Kidney tubule cell (primary cell): ENCODE results near the gene CLTRN.
"Not testable (repeated sequence)": the region's sequence is repeated elsewhere in the genome, so short reads cannot be mapped to it uniquely, and the experiment has no call there.

Experiments used
- DNase-seq: peaks from one replicate; pipeline ENCODE4 v3.0.0-alpha.2; 2018; ENCODE audit warnings: low spot score

CLTRN gene, protein sequence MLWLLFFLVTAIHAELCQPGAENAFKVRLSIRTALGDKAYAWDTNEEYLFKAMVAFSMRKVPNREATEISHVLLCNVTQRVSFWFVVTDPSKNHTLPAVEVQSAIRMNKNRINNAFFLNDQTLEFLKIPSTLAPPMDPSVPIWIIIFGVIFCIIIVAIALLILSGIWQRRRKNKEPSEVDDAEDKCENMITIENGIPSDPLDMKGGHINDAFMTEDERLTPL

DNA sequence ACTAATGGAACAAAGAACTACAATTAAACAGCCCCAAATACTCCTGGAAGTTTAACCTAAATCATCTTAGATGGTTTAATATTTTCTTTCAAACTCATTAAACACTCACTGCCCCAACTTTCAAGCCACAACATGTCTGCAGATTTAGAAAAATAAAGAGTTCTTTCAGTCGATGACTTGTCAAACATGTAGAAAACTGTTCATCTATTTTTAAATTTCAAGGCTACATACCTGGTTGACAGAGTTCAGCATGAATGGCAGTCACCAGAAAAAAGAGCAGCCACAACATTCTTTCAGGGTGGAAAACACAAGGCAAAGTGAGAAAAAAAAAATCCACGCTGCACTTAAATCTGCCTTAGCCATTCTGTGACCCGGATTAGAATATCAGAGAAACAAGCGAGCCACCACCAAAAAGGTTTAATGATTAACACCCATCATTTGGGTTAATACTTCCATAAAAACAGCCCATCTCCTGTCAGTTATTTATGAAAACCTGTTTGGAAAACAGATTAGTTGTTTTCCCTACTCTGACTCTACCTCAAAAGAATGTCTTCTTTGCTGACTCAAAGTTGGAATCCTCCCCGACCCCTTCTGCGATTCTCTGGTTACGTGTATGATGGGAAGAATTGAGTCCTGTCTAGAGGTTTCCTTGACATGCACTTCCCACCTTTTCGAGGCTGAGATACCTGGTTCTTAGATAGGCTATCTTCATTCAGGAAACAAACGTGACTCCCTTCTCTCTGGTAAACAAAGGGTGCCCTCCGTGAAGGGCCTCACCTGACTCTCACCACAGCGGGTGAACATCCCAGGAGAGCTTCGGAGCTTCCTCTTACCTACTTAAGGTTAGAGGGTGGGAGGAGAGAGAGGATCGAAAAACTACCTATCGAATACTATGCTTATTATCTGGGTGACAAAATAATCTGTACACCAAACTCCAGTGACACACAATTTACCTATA lies at the start of gene CLTRN:
TSS of gene CLTRN (minus strand) at position 319 of the 958 bp plus-strand sequence. CDS start at position 289, 30 bp downstream.
- DNase-seq = peak; percentile 78

DNA sequence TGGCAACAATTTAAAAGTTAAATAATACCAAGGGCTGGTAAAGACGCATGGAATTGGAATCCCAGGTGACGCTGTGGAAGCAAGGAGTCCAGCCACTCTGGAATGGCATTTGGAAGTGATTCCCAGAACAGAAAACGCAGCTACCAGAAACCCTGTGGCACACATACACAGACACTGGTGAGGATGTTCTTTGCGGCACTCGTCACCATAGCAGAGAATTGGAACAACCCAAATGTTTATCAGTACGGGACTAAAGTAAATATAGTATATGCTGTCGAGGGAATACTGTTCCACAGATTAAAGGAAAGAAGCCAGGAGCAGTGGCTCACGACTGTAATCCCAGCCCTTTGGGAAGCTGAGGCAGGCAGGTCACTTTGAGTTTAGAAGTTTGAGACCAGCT lies 39.7 kb upstream of the CLTRN start:
- DNase-seq = not testable (repeated sequence)

DNA sequence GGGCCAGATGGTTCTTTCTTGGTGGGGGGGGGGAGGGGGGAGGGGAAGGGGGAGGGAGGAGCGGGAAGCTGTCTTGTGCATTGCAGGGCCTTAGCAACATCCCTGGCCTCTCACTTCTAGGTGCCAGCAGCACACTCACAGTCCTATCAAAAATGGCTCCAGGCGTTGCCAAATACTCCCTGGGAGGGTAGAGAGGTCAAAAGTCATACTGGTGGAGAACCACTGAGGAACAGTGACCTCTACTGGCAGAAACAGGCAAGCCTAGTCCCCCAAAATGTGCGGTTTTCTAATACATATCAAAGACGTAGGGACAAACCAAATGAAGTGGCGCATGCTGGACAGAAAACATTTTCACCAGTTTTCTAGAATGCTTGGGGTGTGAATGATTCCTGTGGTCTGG lies 39.2 kb upstream of the CLTRN start:
- not testable (repeated sequence) for DNase-seq

DNA sequence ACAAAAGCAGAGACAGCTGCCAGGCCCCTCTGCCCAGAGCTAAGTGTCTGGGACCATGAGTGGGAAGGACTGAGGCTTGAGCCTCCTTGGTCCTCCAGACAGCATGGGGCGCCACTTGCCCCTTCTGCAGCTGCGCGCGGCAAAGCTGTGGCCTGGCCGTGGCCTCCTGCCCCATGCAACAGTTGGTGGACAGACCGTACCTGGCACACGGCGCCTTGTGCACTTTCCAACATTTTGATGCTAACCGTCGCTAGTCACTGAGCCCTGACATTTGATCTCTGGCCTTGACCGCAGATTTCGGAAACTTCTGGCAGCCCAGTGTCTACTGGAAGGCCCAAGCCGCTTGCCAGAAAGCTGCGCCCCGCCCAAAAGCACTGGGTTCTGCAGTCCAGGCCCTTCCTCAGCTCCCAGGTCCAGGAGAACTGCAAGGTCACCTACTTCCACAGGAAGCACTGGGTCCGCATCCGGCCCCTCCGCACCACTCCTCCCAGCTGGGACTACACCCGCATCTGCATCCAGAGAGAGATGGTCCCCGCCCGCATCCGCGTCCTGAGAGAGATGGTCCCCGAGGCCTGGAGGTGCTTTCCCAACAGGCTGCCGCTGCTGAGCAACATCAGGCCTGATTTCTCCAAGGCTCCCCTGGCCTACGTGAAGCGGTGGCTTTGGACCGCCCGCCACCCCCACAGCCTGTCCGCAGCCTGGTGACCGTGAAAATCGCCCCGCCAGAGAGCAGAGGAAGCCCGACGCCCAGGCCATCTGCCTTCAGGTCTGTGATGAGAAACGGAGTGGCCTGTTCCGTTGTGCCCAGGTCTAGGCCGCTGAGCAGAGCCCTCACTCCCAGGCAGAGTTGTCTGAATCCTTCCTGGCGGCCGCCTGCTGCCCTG lies 38.1 kb upstream of the CLTRN start:
- no peak for DNase-seq

DNA sequence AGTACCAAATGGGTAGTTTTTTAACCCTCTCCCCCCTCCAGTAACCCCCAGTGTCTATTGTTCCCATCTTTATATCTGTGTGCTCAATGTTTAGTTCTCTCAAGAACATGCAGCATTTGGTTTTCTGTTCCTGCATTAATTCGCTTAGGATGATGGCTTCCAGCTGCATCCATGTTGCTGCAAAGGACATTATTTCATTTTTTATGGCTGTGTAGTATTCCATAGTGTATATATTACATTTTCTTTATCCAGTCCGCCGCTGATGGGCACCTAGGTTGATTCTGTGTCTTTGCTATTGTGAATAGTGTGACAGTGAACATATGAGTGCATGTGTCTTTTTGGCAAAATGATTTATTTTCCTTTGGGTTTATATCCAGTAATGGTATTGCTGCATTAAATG lies 31.9 kb upstream of the CLTRN start:
- DNase-seq = no peak

DNA sequence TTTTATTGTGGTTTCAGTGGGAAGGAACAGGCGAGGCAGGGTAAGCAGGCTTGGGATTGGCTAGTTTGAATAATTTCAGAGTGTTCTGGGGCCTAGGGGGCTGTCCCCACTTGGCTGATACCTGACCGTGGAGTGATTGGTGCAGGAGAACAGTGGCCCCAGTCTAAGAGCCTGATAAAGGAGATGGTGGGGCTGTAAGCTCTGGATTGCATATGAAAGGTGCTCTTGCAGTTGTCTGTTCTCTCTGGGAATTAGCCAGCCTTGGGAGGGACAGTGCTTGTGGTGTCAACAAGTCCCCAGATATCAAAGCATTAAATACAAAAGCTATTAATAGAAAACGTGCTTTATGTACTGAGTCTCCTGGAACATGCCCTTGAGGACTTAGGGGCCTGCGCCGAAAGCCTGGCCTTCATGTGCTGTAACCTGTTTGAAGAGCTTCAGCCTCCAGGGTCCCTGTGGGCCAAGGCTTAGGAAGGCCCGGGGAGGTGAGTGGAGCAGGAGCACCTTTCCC lies 30.4 kb upstream of the CLTRN start:
- no peak for DNase-seq

DNA sequence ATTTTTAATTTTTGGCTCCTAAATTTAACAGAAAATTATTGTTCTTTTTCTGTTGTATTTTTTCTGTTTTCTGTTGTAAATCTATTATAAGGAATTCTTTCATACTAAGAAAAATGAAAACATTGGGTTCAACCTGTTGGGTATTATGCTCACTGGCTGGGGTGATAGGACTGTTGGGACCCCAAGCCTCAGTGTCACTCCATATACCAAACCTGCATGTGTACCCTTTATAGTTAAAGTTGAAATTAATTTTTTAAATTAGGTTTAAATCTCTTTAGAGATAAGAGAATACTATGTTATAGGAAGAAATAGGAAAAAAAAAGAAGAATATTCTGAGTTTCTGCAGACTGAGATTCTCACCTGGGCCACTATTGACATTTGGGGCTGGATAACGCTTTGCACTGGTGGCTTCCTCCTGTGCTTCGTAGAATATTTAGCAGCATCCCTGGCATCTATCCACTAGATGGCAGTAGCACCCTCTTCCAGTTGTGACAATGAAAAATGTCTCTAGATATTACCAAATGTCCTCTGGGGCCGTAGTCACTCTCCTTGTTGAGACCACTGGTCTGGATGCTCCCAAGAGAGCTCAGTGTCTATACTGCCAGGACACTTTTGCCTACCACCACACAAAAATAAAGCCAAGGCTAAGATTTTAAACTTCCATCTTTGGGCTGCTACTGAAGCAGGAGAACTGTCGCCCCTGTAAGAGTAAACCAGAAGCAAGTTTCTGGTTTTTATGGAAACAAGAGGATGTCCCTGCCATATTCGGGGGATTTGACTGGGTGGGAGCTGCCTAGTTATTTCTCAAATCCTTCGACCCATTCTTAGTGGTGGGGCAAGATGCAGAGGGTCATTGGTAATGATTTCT lies 22.4 kb upstream of the CLTRN start:
- peak; percentile 72 for DNase-seq

DNA sequence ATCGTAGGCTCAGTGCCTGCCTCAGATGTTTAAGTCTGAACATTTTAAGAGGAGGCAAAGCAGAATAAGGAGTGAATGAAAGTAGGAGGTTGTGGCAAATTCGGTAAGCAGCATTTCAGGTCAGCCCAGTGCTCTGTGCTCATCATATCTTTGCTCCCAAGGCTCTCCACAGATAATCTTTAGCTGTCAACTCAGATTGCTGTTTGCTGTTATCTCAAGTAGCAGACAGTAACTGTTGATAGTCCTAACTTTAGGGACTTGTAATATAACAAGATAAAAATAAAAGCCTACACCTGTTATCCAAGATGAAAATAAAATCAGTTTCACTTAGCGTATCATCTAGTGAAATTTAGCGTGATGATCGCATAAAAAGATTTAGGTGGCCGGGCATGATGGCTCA lies 18.6 kb upstream of the CLTRN start:
- DNase-seq = no peak

DNA sequence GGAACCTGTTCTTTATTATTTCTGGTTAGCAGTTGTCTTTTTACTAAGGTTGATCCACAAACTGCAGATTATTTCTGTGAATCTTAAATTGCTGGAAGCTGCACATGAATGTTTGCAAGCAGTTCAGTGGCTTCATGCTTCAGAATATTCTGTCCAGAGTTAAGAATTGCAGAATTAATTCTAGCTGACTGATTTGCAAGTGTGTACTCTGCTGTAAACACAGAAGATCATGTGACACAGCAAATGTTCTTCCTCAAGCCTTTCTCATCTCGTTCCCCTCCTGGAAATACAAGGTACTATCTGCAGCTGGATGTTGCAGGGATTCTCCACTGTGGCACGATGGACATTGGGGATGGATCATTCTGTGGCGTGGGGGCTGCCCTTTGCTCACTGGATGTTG lies 16.8 kb upstream of the CLTRN start:
- DNase-seq = no peak

DNA sequence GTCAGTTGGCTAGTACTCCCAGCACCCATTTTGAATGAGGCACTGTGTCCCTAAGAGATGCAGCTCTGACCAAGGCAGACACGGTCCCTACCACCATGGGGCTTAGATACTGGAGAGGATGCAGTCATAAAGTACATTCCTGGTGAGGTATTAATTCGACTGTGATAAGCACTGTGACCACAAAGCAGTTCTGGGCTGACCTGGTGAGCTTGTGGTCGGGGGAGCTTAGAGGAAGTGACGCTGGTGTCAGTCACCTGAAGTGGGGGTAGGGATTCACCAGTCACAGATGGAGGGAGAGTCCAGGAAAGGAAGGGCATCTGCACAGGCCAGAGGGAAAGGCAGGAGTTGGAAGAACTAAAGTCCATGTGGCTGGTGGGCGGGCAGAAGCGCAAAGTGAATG lies 15.8 kb upstream of the CLTRN start:
- peak; percentile 91 for DNase-seq

DNA sequence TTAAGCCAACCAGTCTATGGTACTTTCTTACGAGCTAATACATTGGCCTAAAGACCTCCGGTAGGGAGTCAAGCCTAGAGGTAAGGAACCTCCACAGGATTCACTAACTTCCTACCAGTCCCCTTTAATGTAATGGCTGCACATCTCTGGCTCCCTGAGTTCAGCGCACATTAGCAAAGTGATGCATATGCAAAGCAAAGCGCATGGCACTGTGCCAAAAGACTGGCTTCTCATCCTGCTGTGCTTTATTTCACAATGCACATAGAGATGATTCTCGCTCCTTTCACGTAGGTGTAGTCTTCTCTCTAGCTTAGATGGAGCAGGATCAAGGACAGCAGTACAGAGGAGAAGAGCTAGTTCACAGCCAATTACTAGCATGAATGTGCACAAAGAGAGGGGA lies 14.6 kb upstream of the CLTRN start:
- no peak for DNase-seq

DNA sequence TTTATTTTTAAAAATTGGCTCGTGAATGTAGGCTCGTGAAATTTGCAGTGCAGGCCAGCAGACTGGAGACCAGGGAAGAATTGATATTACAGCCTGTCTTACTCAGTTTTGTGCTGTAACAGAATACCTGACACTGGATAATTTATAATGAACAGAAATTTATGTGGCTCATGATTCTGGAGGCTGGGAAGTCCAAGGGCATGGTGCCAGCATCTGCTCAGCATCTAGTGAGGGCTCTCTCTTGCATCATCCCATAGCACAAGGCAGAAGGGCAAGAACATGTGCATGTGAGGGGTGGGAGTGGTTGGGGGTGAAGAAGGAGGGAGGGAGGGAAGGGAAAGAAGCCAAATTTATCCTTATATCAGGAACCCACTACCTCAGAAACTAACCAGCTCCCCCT lies 13.7 kb upstream of the CLTRN start:
- no peak for DNase-seq

DNA sequence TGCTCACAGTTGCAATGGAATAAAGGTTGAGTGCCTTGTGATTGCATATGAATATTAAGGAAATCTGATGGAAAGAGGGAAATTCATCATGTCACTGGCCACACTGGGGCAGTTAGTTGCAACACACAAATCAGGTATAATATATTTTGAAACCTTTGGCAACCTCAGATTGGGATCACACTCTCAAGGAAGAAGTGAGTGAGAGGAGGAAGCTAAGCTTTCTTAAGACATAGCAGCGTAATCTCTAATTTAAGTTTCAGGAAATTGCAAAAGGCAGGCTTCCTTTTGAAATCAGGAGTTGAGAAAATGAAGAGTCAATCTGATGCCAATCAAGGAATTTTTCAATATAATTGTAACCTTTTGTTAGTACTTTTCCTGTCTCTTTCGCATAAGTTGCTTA lies 12.3 kb upstream of the CLTRN start:
- DNase-seq = no peak

DNA sequence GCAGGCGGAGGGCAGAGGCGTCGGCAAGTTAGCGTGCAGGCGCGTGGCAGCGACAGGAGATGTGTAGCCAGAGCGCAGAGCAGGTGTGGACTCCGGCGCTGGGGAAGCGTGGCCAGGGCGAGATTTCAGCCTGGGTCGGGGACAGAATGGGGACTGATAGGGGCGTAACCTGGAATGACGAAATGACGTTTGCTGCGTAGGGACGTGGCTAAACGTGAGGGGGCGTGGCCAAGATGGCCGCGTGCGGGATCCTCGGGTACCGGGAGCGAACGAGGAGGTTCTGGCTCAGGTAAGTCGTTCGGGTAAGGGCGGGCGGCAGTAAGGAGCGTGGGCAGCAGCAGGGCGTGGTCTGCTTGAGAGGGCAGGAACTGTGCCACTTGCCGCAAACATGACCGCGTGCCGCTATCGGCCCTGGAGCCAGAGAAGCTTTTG lies 10.9 kb upstream of the CLTRN start:
- DNase-seq = peak; percentile 92

DNA sequence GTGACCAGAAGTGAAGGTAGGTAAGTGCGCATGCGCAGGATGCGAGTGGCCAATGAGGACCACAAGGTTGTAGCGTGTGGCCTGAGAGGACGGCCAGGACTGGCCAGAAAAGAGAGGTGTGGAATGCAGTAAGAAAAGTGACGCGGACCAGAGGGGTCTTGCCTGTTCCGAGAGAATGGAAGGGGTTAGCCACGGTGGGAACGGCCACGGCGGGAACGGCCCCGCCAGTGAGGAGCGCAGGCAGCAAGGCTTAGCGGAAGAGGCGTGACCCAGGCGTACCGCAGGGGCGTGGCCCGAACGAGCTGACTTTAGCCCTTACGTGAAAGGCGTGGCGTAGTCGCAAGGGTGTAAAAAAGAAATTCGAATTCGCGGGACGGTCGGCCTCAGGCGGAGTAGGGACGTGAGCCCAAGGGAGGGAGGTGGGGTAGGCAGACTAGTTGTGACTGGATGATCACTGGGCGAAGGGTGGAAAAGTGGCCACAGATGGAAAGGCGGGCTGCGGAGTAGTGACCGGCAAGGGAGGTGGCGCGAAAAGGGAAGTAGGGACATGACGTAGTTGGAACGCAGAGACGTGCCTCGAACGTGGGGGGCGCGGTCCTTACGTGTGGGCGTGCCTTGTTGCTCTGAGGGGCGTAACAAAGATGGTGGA lies 10.4 kb upstream of the CLTRN start:
- DNase-seq = peak; percentile 97

DNA sequence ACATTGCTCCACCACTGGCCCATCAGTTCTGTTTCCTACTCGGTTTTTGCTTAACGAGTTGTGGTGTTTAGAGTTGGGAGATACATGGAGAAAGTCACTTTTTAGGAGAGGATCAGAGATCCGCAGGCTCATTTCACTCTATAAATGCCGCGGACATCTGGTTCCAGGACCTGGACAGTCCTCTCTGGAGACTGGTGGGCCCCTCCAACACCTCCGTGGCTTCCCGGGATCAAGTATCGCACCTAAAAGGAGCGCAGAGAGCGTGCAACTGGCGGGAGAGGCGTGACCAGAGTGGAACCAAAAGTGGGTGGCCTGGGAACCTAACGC lies 9.9 kb upstream of the CLTRN start:
- no peak for DNase-seq

DNA sequence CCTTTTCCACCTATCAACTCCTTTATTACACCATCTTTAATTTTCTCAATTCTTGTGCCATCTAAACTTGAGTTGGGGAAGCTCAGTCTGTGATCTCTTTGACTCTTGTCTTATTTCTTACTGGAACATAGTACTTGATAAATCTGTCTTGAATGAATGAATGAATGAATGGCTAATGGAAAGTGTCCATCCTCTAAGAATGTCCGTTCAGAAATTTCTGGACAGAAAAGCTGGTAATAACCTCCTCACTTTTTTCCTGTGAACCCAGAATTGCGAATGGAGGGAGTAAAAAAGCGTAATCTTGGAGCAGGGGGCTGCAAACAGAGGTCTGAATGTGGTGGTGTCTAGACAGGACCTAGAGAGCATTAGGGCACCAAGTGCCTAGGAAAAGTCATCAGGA lies 9.4 kb upstream of the CLTRN start:
- no peak for DNase-seq

DNA sequence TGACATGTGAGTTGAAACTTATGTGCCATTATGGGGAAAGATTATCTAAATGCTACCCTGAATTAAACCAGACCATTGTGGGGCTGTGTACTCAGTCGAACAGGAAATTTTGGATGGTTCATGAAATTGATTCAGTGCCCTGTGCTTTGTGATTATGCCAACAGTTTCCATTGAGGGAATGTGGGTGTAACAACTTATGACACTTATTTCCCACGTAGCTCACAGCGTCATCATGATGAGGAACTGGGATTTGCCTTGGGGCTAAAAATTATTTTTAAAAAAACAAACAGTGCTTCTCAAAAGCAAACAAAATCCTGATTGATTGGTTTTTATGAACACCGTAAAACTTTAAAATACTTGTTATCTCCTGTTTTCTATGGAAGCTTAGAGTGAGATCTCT lies 8.3 kb upstream of the CLTRN start:
- DNase-seq = no peak

DNA sequence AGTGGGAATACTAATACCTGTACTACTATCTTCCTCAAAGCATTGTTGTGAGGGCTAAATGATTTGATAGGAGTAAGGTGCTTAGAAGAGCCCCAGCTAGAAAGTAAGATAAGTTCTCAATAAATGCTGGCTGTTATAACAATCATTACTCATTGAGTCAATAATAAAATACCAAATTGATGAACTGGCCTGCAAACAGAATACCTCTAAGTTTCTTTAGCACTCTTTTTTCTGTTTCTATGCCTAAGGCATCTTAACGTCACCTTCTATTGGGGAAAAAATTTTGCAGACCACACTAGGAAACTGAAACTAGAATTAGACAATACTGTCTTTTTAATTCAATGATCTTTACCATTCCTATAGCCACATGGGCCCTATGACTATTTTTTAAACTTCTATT lies 1.2 kb downstream of the CLTRN start:
- no peak for DNase-seq

DNA sequence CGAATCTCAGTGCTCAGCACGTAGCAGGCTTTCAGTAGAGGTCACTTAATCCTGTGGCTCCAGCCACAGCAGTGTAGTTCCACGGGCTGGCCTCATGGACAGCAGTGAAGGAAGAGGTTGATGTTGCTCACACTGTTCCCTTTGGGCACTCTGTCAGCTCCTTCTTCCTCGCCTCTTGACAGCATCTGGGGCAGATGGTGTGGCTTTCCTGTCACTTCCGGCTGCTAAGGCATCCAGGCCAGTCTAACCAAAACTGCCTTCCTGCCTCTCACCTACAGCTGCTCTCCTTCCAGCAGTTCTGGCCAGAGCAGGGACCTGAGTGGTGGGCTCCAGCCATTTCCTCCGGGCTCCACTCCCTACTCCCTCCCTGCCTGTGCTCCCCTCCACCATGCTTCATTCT lies 9.8 kb downstream of the CLTRN start:
- not testable (repeated sequence) for DNase-seq

DNA sequence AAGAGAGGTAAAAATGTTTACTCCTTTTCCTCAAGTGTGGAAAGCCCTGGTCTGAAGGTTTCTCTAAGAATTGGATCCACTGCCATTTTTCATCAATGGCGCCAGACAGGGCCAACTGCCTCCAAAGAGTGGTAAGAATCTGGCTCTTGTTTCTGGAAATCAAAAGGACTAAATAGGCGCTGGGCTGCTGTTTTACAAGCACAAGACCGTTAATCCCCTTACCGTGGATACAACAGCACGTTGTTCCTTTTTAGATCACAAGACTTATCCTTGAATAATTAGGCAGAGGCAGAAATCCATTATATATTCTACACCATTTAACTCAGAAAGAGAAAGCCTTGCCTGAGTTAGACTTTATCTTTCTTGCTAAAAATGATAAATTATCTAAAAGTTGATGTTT lies 10.6 kb downstream of the CLTRN start:
- no peak for DNase-seq
